ENCODE measurements around the gene OLFM1. TPM values are rescaled to one million over a fixed set of nuclear protein-coding genes. Genes with fewer than 3 reads are reported as not detected.

OLFM1 gene
- total RNA-seq, 1 experiment from 2014 or later: 0.44 TPM

- Histone ChIP-seq H3K4me2 (ENCODE audit: low read length) (no peak overlapping the region), H3K27me3 (ENCODE audit: low read length) (no peaks in the 10 kb centered on the region), H4K20me1 (ENCODE audit: low read length) (no peaks in the 10 kb centered on the region), H3K4me1 (ENCODE audit: insufficient read depth, low read length) (no peaks in the 10 kb centered on the region), H3K36me3 (ENCODE audit: low read depth, low read length) (no peaks in the 10 kb centered on the region), H3K9me3 (ENCODE audit: low read length) (no peaks in the 10 kb centered on the region), H3K9me2 (replicated peaks; ENCODE audit: low read length) (no peaks in the 10 kb centered on the region), H3K9ac (ENCODE audit: low read length) (no peak overlapping the region), H3K79me2 (ENCODE audit: low read length) (no peaks in the 10 kb centered on the region), H3K4me3 (ENCODE audit: low read length) (no peak overlapping the region), H3K27ac (ENCODE audit: low read length) (no peak overlapping the region), H3F3A (ENCODE audit: low read length, unreplicated experiment) (no peaks in the 10 kb centered on the region), H2AFZ (ENCODE audit: low read length) (no peak overlapping the region)
- intact Hi-C loops (cut with micrococcal nuclease): no loop called here
- CTCF ChIA-PET: no interaction called here
- TF ChIP-seq EZH2 (IDR thresholded peaks at IDR 0.05; ENCODE audit: low read length, unreplicated experiment): no peak
- no peak for TF ChIP-seq CTCF (conservative IDR thresholded peaks at IDR 0.05; ENCODE audit: low read depth, low read length)
- no peak for TF ChIP-seq EZH2phosphoT487 (IDR thresholded peaks at IDR 0.05; ENCODE audit: borderline replicate concordance, low read length)
- BruUV-seq (replicated peaks): no TSS peak
- DNase-seq: no peak
- no peak for ATAC-seq
- POLR2A ChIA-PET (ENCODE audit: unreplicated experiment): no interaction called here
Measured at GRCh38 chr9:135130207-135130976, 42.9 kb downstream of the OLFM1 start.

- CTCF ChIA-PET: no interaction called here
- TF ChIP-seq EZH2phosphoT487 (IDR thresholded peaks at IDR 0.05; ENCODE audit: borderline replicate concordance, low read length) (no peak), EZH2 (IDR thresholded peaks at IDR 0.05; ENCODE audit: low read length, unreplicated experiment) (no peak), CTCF (conservative IDR thresholded peaks at IDR 0.05; ENCODE audit: low read depth, low read length) (no peak)
- Histone ChIP-seq H2AFZ (ENCODE audit: low read length) (no peak overlapping the region), H3K27ac (ENCODE audit: low read length) (no peak overlapping the region), H4K20me1 (ENCODE audit: low read length) (no peaks in the 10 kb centered on the region), H3K36me3 (ENCODE audit: low read depth, low read length) (no peaks in the 10 kb centered on the region), H3F3A (ENCODE audit: low read length, unreplicated experiment) (no peaks in the 10 kb centered on the region), H3K9me3 (ENCODE audit: low read length) (no peaks in the 10 kb centered on the region), H3K79me2 (ENCODE audit: low read length) (no peaks in the 10 kb centered on the region), H3K9ac (ENCODE audit: low read length) (no peak overlapping the region), H3K4me2 (ENCODE audit: low read length) (no peak overlapping the region), H3K4me3 (ENCODE audit: low read length) (no peak overlapping the region), H3K9me2 (replicated peaks; ENCODE audit: low read length) (no peaks in the 10 kb centered on the region), H3K4me1 (ENCODE audit: insufficient read depth, low read length) (no peaks in the 10 kb centered on the region), H3K27me3 (ENCODE audit: low read length) (no peaks in the 10 kb centered on the region)
- DNase-seq (no peak), ATAC-seq (no peak)
- BruUV-seq (replicated peaks): no TSS peak
- intact Hi-C loops (cut with micrococcal nuclease): no loop called here
- POLR2A ChIA-PET (ENCODE audit: unreplicated experiment): no interaction called here
Measured at GRCh38 chr9:135131488-135131887, 44.0 kb downstream of the OLFM1 start.

GRCh38 chr9:135132008-135132407 is 44.5 kb downstream of the OLFM1 start:
- POLR2A ChIA-PET (ENCODE audit: unreplicated experiment): no interaction called here

More at GRCh38 chr9:135132008-135132407, 44.5 kb downstream of the OLFM1 start:
- Histone ChIP-seq H3K9me2 (replicated peaks; ENCODE audit: low read length) (no peaks in the 10 kb centered on the region), H3K4me3 (ENCODE audit: low read length) (no peak overlapping the region), H3K27me3 (ENCODE audit: low read length) (no peaks in the 10 kb centered on the region), H3K27ac (ENCODE audit: low read length) (no peak overlapping the region), H3K79me2 (ENCODE audit: low read length) (no peaks in the 10 kb centered on the region), H3K36me3 (ENCODE audit: low read depth, low read length) (no peaks in the 10 kb centered on the region), H3K9me3 (ENCODE audit: low read length) (no peaks in the 10 kb centered on the region), H3F3A (ENCODE audit: low read length, unreplicated experiment) (no peaks in the 10 kb centered on the region), H3K9ac (ENCODE audit: low read length) (no peak overlapping the region), H3K4me2 (ENCODE audit: low read length) (no peak overlapping the region), H4K20me1 (ENCODE audit: low read length) (no peaks in the 10 kb centered on the region), H2AFZ (ENCODE audit: low read length) (no peak overlapping the region), H3K4me1 (ENCODE audit: insufficient read depth, low read length) (no peaks in the 10 kb centered on the region)
- intact Hi-C loops (cut with micrococcal nuclease): no loop called here
- TF ChIP-seq EZH2 (IDR thresholded peaks at IDR 0.05; ENCODE audit: low read length, unreplicated experiment) (no peak), CTCF (conservative IDR thresholded peaks at IDR 0.05; ENCODE audit: low read depth, low read length) (no peak), EZH2phosphoT487 (IDR thresholded peaks at IDR 0.05; ENCODE audit: borderline replicate concordance, low read length) (no peak)
- DNase-seq: no peak
- CTCF ChIA-PET: no interaction called here
- no TSS peak for BruUV-seq (replicated peaks)
- no peak for ATAC-seq

Measured in PC-3 (cell line).